ENCODE data around the gene MYO3B.

The MYO3B gene

DNA sequence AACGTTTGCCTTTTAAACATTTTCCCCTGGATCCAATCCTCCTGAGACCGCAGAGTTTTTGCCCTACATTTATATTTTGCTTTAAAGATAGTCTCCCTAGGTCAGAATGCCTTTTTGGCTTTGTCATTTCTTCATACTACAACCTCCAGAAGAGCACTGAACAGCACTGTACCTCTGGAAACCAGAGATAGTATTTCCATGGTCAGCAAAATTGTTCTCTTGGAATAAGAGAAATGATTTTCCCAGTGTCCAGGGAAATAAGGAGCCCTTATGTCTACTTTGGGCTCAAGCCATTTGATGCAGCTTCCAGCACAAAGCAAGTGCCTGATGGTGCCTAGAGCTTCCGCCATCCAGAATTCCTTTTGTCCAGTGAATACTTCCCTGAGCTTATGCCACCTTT is 461.7 kb downstream of the MYO3B start:
- H3K27ac ChIP-seq = no peak overlapping the region
- ChIA-PET POLR2A (ENCODE audit: low non-redundant PET) (no interaction called here), CTCF (interaction anchor here (0.6 kb wide), 1 partner anchor 40 kb away, joined by 3 read pairs; no protein-coding TSS in a partner anchor)
- TF ChIP-seq, protein P1, sequence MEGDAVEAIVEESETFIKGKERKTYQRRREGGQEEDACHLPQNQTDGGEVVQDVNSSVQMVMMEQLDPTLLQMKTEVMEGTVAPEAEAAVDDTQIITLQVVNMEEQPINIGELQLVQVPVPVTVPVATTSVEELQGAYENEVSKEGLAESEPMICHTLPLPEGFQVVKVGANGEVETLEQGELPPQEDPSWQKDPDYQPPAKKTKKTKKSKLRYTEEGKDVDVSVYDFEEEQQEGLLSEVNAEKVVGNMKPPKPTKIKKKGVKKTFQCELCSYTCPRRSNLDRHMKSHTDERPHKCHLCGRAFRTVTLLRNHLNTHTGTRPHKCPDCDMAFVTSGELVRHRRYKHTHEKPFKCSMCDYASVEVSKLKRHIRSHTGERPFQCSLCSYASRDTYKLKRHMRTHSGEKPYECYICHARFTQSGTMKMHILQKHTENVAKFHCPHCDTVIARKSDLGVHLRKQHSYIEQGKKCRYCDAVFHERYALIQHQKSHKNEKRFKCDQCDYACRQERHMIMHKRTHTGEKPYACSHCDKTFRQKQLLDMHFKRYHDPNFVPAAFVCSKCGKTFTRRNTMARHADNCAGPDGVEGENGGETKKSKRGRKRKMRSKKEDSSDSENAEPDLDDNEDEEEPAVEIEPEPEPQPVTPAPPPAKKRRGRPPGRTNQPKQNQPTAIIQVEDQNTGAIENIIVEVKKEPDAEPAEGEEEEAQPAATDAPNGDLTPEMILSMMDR (conservative IDR thresholded peaks at IDR 0.05; ENCODE audit: low read depth) = no peak
- DNase-seq (ENCODE audit: low spot score) = no peak

GRCh38 chr2:170641961-170642360 is 464.0 kb downstream of the MYO3B start:
- CTCF ChIA-PET = no interaction called here
- H3K27ac ChIP-seq = no peak overlapping the region
- POLR2A ChIA-PET (ENCODE audit: low non-redundant PET) = no interaction called here
- TF ChIP-seq, protein P1 (conservative IDR thresholded peaks at IDR 0.05; ENCODE audit: low read depth) = no peak
- DNase-seq (ENCODE audit: low spot score) = no peak

DNA sequence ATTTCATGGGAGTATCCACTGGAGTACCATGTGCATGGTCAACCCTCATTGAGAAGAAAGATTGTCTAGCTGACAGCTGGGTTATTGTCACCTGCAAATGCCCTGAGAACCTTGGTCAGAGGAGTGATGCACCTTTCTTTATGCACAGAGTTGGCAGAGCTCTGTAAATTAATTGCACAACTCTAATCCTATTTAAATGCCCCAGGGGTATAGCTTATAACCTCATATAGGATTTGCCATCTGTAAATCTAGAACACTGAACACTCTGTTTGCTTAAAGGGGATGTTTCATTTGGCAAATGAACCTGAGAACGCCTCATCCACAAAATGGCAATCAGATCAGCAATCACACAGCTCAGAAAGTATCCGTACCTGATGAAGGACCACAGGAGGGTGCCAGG is 465.4 kb downstream of the MYO3B start:
- POLR2A ChIA-PET (ENCODE audit: low non-redundant PET) = no interaction called here
- TF ChIP-seq, protein P1 (conservative IDR thresholded peaks at IDR 0.05; ENCODE audit: low read depth) = no peak
- H3K27ac ChIP-seq = no peak overlapping the region
- CTCF ChIA-PET = no interaction called here
- no peak for DNase-seq (ENCODE audit: low spot score)

- CTCF ChIA-PET = no interaction called here
- POLR2A ChIA-PET (ENCODE audit: low non-redundant PET) = no interaction called here
- no peak overlapping the region for H3K27ac ChIP-seq
- TF ChIP-seq, protein P1 (conservative IDR thresholded peaks at IDR 0.05; ENCODE audit: low read depth) = no peak
- no peak for DNase-seq (ENCODE audit: low spot score)
Measured at GRCh38 chr2:170647741-170648436, 469.9 kb downstream of the MYO3B start.

- CTCF ChIA-PET = no interaction called here
- POLR2A ChIA-PET (ENCODE audit: low non-redundant PET) = no interaction called here
- TF ChIP-seq, protein P1 (conservative IDR thresholded peaks at IDR 0.05; ENCODE audit: low read depth) = no peak
- DNase-seq (ENCODE audit: low spot score) = no peak
- H3K27ac ChIP-seq = no peak overlapping the region
Measured at GRCh38 chr2:170651624-170652325, 473.8 kb downstream of the MYO3B start.

DNA sequence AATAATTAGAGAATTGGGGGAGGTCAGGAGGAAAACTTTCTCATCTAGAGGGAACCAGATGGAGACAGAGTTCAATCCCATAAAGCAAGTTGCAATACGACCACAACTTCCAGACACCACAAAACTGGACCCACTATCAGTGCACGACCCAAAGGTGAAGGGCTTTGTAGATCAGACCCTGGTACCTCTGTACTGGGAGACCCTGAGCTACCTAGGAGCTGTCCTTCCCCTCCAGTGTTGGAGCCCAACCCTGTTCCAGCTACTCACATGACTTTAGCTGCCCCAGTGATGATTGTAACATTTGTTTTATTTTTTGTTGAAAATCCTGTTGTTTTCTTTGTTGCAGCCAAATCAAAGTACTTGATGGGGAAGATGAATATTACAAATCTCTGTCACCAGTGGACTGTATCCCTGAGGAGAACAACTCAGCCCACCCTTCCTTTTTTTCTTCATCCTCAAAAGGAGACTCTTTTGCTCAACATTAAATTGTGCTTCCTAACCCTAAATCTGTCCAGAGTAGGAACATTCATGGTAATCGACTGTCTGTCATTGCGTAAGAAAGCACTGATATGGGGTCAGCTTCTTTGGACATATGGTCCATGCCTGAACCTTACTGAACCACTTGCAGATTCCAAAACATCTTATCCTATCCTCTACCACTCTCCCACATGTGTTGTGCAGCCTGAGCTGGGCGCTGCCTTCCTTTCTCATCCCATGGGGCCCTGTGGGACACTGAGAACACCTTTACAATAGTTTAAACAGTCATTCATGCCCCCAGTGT is 474.9 kb downstream of the MYO3B start:
- ChIA-PET POLR2A (ENCODE audit: low non-redundant PET) (no interaction called here), CTCF (no interaction called here)
- DNase-seq (ENCODE audit: low spot score) = no peak
- H3K27ac ChIP-seq = no peak overlapping the region
- TF ChIP-seq, protein P1 (conservative IDR thresholded peaks at IDR 0.05; ENCODE audit: low read depth) = no peak

Data from RWPE1 (cell line).